Neutrophil (primary cell): ENCODE data around the gene C1QTNF1.

Experiments used
- H3K27ac ChIP-seq: fragments of 200-600 bp; sonication (generic); 2 replicates; pipeline ENCODE4 v1.5.1; 2016; ENCODE audit warnings: mild to moderate bottlenecking, moderate library complexity
- H3K27me3 ChIP-seq: fragments of 200-600 bp; sonication (generic); 2 replicates; pipeline ENCODE4 v1.6.0; 2016; ENCODE audit warnings: mild to moderate bottlenecking
- H3K36me3 ChIP-seq: fragments of 200-600 bp; sonication (generic); 2 replicates; pipeline ENCODE4 v1.5.1; 2017
- H3K4me1 ChIP-seq, 2 experiments: fragments of 200-600 bp in 1 of 2; sonication (generic) in 1 of 2; 1 replicate in 1 of 2; 2 replicates in 1 of 2; pipeline versions ENCODE4 v1.5.1 to v1.6.1; 2013 to 2016; ENCODE audit warnings: low read depth in 1 of 2, low read length in 1 of 2, mild to moderate bottlenecking in 1 of 2, moderate library complexity in 1 of 2; ENCODE audit not compliant: control insufficient read depth in 1 of 2, insufficient read depth in 1 of 2
- H3K4me3 ChIP-seq, 2 experiments: fragments of 200-600 bp in 1 of 2; sonication (generic) in 1 of 2; 1 replicate in 1 of 2; 2 replicates in 1 of 2; pipeline ENCODE4 v1.5.1; 2013 to 2016; ENCODE audit warnings: low read depth in 1 of 2, low read length in 1 of 2, mild to moderate bottlenecking in 1 of 2, moderate library complexity in 1 of 2
- H3K9me3 ChIP-seq: fragments of 200-600 bp; sonication (generic); 2 replicates; pipeline ENCODE4 v1.5.1; 2016
- TF ChIP-seq, protein P1 (sequence below): fragments of 200-600 bp; sonication (generic); IDR thresholded peaks from 2 replicates; pipeline ENCODE4 v1.5.1; 2016; ENCODE audit warnings: antibody characterized with exemption

C1QTNF1 gene

DNA sequence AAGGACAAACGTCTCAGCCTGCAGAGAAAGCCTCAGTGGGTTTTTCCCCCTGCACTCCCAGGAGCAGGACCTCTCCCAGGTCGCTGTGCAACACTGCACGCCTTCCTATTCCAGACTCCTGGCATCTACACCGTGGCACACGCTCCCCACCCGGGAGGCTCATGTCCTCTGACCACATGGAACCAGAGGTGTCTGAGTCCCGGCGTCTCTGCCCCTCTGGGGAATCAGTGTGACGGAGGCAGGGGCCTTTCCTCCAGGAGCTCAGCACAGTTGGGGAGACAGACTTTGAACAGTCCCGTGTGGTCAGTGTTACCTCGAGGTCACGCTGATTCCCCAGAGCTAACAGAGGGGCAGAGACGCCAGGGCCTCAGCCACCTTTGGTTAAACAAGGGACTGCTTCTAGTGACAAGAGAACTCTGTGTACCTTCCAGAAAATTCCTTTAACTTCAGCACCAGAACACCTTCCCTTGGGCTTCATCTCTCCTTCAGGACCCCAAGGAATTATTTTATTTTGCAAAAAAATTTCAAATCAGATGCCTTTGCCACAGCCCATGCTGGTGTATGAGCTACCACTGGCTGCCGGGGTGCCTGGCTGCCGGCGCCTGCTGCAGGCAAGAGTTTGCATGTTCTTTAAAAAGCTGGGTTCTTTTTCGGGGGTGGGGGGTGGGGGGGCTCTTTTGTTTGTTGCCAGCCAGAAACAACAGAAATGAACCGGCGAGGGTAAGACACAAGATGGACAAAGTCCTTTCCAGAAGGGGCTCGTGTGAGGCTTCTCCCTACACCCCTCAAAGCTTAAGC is 21.0 kb upstream of the C1QTNF1 start:
- Histone ChIP-seq H3K4me1 (peaks cover 26 to 29% of the 10 kb centered on the region in 2 experiments), H3K27me3 (no peaks in the 10 kb centered on the region), H3K9me3 (no peaks in the 10 kb centered on the region), H3K4me3 (no peak overlapping the region), H3K36me3 (peaks cover 67% of the 10 kb centered on the region), H3K27ac (no peak overlapping the region)
- TF ChIP-seq, protein P1, sequence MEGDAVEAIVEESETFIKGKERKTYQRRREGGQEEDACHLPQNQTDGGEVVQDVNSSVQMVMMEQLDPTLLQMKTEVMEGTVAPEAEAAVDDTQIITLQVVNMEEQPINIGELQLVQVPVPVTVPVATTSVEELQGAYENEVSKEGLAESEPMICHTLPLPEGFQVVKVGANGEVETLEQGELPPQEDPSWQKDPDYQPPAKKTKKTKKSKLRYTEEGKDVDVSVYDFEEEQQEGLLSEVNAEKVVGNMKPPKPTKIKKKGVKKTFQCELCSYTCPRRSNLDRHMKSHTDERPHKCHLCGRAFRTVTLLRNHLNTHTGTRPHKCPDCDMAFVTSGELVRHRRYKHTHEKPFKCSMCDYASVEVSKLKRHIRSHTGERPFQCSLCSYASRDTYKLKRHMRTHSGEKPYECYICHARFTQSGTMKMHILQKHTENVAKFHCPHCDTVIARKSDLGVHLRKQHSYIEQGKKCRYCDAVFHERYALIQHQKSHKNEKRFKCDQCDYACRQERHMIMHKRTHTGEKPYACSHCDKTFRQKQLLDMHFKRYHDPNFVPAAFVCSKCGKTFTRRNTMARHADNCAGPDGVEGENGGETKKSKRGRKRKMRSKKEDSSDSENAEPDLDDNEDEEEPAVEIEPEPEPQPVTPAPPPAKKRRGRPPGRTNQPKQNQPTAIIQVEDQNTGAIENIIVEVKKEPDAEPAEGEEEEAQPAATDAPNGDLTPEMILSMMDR = no peak

DNA sequence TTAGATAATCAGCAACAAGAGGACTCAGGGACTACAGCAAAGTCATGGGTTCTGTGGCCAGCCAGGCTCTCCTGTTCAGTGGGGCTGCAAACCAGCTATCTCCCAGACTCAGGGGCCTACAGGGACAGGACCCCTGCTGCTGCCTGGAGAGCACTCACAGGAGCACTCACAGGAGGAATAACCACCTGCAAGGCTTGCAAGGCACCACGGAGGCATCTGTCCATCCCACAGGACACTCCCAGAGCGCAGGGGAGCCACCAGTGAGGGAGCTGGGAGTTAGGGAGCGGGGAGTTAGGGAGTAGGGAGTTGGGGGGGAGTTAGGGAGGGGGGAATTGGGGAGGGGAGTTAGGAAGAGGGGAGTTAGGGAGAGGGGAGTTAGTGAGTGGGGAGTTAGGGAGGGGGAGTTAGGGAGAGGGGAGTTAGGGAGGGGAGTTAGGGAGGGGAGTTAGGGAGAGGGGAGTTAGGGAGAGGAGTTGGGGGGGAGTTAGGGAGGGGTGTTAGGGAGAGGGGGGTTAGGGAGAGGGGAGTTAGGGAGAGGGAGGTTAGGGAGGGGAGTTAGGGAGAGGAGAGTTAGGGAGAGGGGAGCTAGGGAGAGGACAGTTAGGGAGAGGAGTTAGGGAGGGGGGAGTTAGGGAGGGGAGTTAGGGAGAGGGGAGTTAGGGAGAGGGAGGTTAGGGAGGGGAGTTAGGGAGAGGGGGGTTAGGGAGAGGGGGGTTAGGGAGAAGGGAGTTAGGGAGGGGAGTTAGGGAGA is 20.1 kb upstream of the C1QTNF1 start:
- TF ChIP-seq, protein P1 = no peak
- H3K27ac ChIP-seq = no peak overlapping the region
- H3K4me1 ChIP-seq = peaks cover 34 to 38% of the 10 kb centered on the region in 2 experiments
- no peaks in the 10 kb centered on the region for H3K27me3 ChIP-seq
- H3K36me3 ChIP-seq = peaks cover 60% of the 10 kb centered on the region
- H3K9me3 ChIP-seq = no peaks in the 10 kb centered on the region
- H3K4me3 ChIP-seq = no peak overlapping the region

DNA sequence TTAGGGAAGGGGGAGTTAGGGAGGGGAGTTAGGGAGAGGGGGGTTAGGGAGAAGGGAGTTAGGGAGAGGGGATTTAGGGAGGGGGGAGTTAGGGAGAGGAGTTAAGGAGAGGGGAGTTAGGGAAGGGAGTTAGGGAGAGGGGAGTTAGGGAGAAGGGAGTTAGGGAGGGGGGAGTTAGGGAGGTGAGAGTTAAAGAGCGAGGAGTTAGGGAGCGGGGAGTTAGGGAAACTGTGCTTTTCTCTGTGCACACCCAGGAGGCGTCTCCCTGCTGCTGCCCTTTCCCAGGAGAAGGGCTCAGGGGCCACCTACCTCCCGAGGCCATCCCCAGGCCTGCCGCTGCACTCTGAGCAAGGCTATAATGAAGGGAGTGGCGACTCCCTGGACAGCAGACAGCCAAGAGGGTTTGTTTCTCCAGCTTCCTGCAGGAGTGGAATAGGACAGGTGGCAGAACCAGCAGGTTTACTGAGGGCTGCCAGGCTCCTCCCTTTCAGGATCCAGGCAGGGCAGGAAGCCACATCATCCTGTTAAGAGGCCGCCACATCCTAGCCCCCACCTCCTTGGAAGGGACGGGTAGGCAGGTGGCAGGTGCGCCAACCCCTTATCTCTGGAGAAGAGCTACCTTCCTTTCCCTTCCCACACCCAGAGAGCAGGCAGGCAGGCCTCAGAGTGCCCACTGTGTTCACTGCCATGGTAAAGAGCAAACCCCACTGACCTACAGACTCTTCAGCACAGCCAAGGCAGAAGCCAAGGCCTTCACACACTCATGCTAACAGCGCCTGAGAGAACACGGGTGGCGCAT is 18.7 kb upstream of the C1QTNF1 start:
- TF ChIP-seq, protein P1 = no peak
- H3K36me3 ChIP-seq = peaks cover 47% of the 10 kb centered on the region
- peaks cover 40 to 42% of the 10 kb centered on the region in 2 experiments for H3K4me1 ChIP-seq
- H3K27me3 ChIP-seq = no peaks in the 10 kb centered on the region
- H3K4me3 ChIP-seq = no peak overlapping the region
- peak overlapping the region; percentile 52 for H3K27ac ChIP-seq
- H3K9me3 ChIP-seq = no peaks in the 10 kb centered on the region

DNA sequence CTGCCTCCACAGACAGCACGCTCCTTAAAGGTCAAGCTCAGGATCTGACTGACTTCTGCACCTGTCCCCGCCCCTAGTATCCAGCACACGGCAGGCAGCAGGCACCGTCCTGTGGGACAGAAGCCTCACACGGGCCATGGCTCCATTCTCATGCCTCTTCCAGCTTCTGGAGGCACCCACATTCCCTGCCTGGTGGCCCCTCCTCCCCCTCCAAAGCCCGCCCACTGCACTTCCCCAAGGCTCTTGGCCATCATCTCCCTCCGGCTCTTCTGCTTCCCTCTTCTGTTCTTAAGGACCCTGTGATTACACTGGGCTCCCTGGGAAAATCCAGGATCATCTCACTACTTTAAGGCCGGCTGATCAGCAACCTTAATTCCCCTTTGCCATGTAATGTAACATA is 17.9 kb upstream of the C1QTNF1 start:
- Histone ChIP-seq H3K36me3 (peaks cover 40% of the 10 kb centered on the region), H3K4me1 (peaks cover 42 to 44% of the 10 kb centered on the region in 2 experiments), H3K27ac (peak overlapping the region; percentile 52), H3K27me3 (no peaks in the 10 kb centered on the region), H3K4me3 (no peak overlapping the region), H3K9me3 (no peaks in the 10 kb centered on the region)
- TF ChIP-seq, protein P1 = no peak

GRCh38 chr17:79006794-79007503 is 17.0 kb upstream of the C1QTNF1 start:
- H3K36me3 ChIP-seq = peaks cover 32% of the 10 kb centered on the region
- H3K27me3 ChIP-seq = no peaks in the 10 kb centered on the region
- H3K4me1 ChIP-seq = peaks cover 42 to 44% of the 10 kb centered on the region in 2 experiments
- peak overlapping the region; percentile 91 for H3K27ac ChIP-seq
- H3K9me3 ChIP-seq = no peaks in the 10 kb centered on the region
- TF ChIP-seq, protein P1 = no peak
- H3K4me3 ChIP-seq = no peak overlapping the region
